Naive thymus-derived CD4-positive, alpha-beta T cell (primary cell): ENCODE data around the gene TULP1. TPM values are rescaled to one million over a fixed set of nuclear protein-coding genes. Genes with fewer than 3 reads are reported as not detected.

Experiments
- ATAC-seq: fragments of 150-1000 bp; cut with Tn5 transposase; 2 replicates; pipeline ENCODE4 v1.10.0; 2021; ENCODE audit warnings: mild to moderate bottlenecking, moderate library complexity
- CTCF ChIA-PET: fragments of 350-600 bp; sonication (Branson Sonifier 250); formaldehyde crosslinking; loops from one replicate; lab custom pipeline; 2021; ENCODE audit warnings: antibody characterized with exemption; lab: Charles Lee
- POLR2A ChIA-PET: fragments of 350-600 bp; sonication (Branson Sonifier 250); formaldehyde crosslinking; loops from one replicate; lab custom pipeline; 2021; ENCODE audit warnings: antibody characterized with exemption, inconsistent platforms; lab: Charles Lee
- DNase-seq, 9 donors: peaks; one replicate each; pipeline versions ENCODE4 v3.0.0 to v3.0.0-alpha.2; 2020 to 2022; ENCODE audit warnings: mixed read lengths in 1 of 9
- H3K27ac ChIP-seq: one replicate; pipeline ENCODE4 v1.7.0; 2013; ENCODE audit warnings: mild to moderate bottlenecking, low read depth, low read length, moderate library complexity
- H3K27me3 ChIP-seq, 2 donors: one replicate each; pipeline ENCODE4 v1.7.0; 2013; ENCODE audit warnings: low read length in 2 of 2, mild to moderate bottlenecking in 2 of 2, moderate library complexity in 2 of 2; ENCODE audit not compliant: control insufficient read depth in 2 of 2, insufficient read depth in 2 of 2
- H3K36me3 ChIP-seq, 3 experiments: 1 replicate in 2 of 3; 2 replicates in 1 of 3; pipeline ENCODE4 v1.7.0; 2013; ENCODE audit warnings: low read length in 3 of 3, mild to moderate bottlenecking in 3 of 3, moderate library complexity in 1 of 3; ENCODE audit not compliant: insufficient read depth in 3 of 3, control insufficient read depth in 2 of 3
- H3K4me1 ChIP-seq, 2 donors: one replicate each; pipeline ENCODE4 v1.7.0; 2013; ENCODE audit warnings: low read length in 2 of 2, mild to moderate bottlenecking in 2 of 2, moderate library complexity in 1 of 2; ENCODE audit not compliant: control insufficient read depth in 2 of 2, insufficient read depth in 2 of 2
- H3K4me3 ChIP-seq: 2 replicates; pipeline ENCODE4 v1.7.0; 2013; ENCODE audit warnings: mild to moderate bottlenecking, low read length
- H3K9me3 ChIP-seq, 3 experiments: 1 replicate in 2 of 3; 2 replicates in 1 of 3; pipeline ENCODE4 v1.7.0; 2013; ENCODE audit warnings: low read length in 3 of 3; ENCODE audit not compliant: control insufficient read depth in 2 of 3
- H3K27ac Mint-ChIP-seq, 9 donors: one replicate each; pipeline ENCODE4 v1.8.0; 2020 to 2022; ENCODE audit warnings: mixed read lengths in 9 of 9, mild to moderate bottlenecking in 8 of 9, moderate library complexity in 5 of 9, inconsistent platforms in 2 of 9
- H3K27me3 Mint-ChIP-seq, 5 donors: one replicate each; pipeline ENCODE4 v1.8.0; 2021 to 2022; ENCODE audit warnings: mixed read lengths in 5 of 5, mild to moderate bottlenecking in 1 of 5
- H3K36me3 Mint-ChIP-seq, 5 donors: one replicate each; pipeline ENCODE4 v1.8.0; 2020 to 2022; ENCODE audit warnings: mixed read lengths in 5 of 5, mild to moderate bottlenecking in 3 of 5, inconsistent platforms in 1 of 5
- H3K4me1 Mint-ChIP-seq, 7 donors: one replicate each; pipeline ENCODE4 v1.8.0; 2020 to 2022; ENCODE audit warnings: mixed read lengths in 7 of 7, mild to moderate bottlenecking in 3 of 7, inconsistent platforms in 1 of 7
- H3K4me3 Mint-ChIP-seq, 10 donors: one replicate each; pipeline ENCODE4 v1.8.0; 2020 to 2022; ENCODE audit warnings: mild to moderate bottlenecking in 10 of 10, mixed read lengths in 10 of 10, moderate library complexity in 6 of 10, inconsistent platforms in 2 of 10
- H3K9me3 Mint-ChIP-seq, 11 donors: one replicate each; pipeline ENCODE4 v1.8.0; 2020 to 2022; ENCODE audit warnings: mixed read lengths in 11 of 11, mild to moderate bottlenecking in 4 of 11, inconsistent platforms in 1 of 11, moderate library complexity in 1 of 11
- intact Hi-C, 2 donors: fragments of 100-400 bp; cut with micrococcal nuclease; formaldehyde crosslinking; loops; one replicate each; pipeline ENCODE4 v1.15.1; 2023
- polyA plus RNA-seq, 2 donors: library from polyadenylated mRNA; unstranded; fragments of 300-500 nt; fragmentation: Illumina TruSeq; gene quantifications; one replicate each; pipeline ENCODE4 v1.2.3, GENCODE V29; 2021
- total RNA-seq, 6 experiments: library from RNA in 5 of 6; stranded (reverse) in 5 of 6; gene quantifications; 1 replicate in 5 of 6; 2 replicates in 1 of 6; pipeline ENCODE4 v1.2.3 and lab custom pipeline; 2021 to 2026

TULP1 gene
- total and polyA plus RNA-seq, 7 experiments from 2014 or later, result not detected

GRCh38 chr6:35478259-35478658 is 34.4 kb downstream of the TULP1 start:
- intact Hi-C loops, result no loop called here
- Mint-ChIP-seq H3K36me3 (no peaks in the 10 kb centered on the region), H3K9me3 (no peaks in the 10 kb centered on the region), H3K4me3 (no peak overlapping the region), H3K4me1 (peaks cover 0 to 10% (median 0%) of the 10 kb centered on the region in 7 donors), H3K27me3 (peaks cover 0 to 2% (median 0%) of the 10 kb centered on the region in 5 donors), H3K27ac (no peak overlapping the region)
- POLR2A ChIA-PET, result interaction anchor here (1.5 kb wide), 1 partner anchor 10 kb away, joined by 7 read pairs; the partner anchor contains the start of gene RPL10A
- H3K36me3 ChIP-seq, result peaks cover under 1 to 2% (median under 1%) of the 10 kb centered on the region in 3 experiments
- CTCF ChIA-PET, result no interaction called here
- H3K27me3 ChIP-seq, result no peaks in the 10 kb centered on the region
- H3K27ac ChIP-seq, result no peak overlapping the region
- H3K4me3 ChIP-seq, result no peak overlapping the region
- ATAC-seq (no peak), DNase-seq (no peak)
- no peaks in the 10 kb centered on the region for H3K9me3 ChIP-seq
- no peaks in the 10 kb centered on the region for H3K4me1 ChIP-seq

- peaks cover 5 to 6% (median 6%) of the 10 kb centered on the region in 3 experiments for H3K36me3 ChIP-seq
- no peaks in the 10 kb centered on the region for H3K9me3 ChIP-seq
- H3K27ac Mint-ChIP-seq, result peak overlapping the region in 1 of 9 donors; percentile 36
- intact Hi-C loops, result no loop called here
- ChIA-PET CTCF (no interaction called here), POLR2A (interaction anchor here (0.6 to 1.5 kb wide), 4 partner anchors 10 to 150 kb away, joined by 3 to 7 read pairs (median 3); partner anchors contain the start of gene RPL10A)
- no peaks in the 10 kb centered on the region for H3K9me3 Mint-ChIP-seq
- H3K4me1 Mint-ChIP-seq, result peaks cover 0 to 15% (median 0%) of the 10 kb centered on the region in 7 donors
- no peak overlapping the region for H3K4me3 ChIP-seq
- H3K4me3 Mint-ChIP-seq, result no peak overlapping the region
- DNase-seq (no peak), ATAC-seq (no peak)
- no peaks in the 10 kb centered on the region for H3K27me3 ChIP-seq
- no peaks in the 10 kb centered on the region for H3K36me3 Mint-ChIP-seq
- H3K4me1 ChIP-seq, result no peaks in the 10 kb centered on the region
- peaks cover 0 to 2% (median 0%) of the 10 kb centered on the region in 5 donors for H3K27me3 Mint-ChIP-seq
- H3K27ac ChIP-seq, result no peak overlapping the region
Observed at GRCh38 chr6:35477551-35478179, 35.0 kb downstream of the TULP1 start.

- H3K4me1 Mint-ChIP-seq, result peaks cover 0 to 20% (median 5%) of the 10 kb centered on the region in 7 donors
- no peak overlapping the region for H3K27ac Mint-ChIP-seq
- Histone ChIP-seq H3K27ac (no peak overlapping the region), H3K36me3 (peaks cover 5 to 12% (median 12%) of the 10 kb centered on the region in 3 experiments), H3K4me3 (no peak overlapping the region), H3K4me1 (no peaks in the 10 kb centered on the region), H3K27me3 (no peaks in the 10 kb centered on the region), H3K9me3 (no peaks in the 10 kb centered on the region)
- ATAC-seq (no peak), DNase-seq (no peak)
- H3K27me3 Mint-ChIP-seq, result peaks cover 0 to 2% (median 0%) of the 10 kb centered on the region in 5 donors
- no peak overlapping the region for H3K4me3 Mint-ChIP-seq
- peaks cover 0 to 4% (median 0%) of the 10 kb centered on the region in 5 donors for H3K36me3 Mint-ChIP-seq
- intact Hi-C loops, result no loop called here
- CTCF ChIA-PET, result interaction anchor here (0.6 to 1.1 kb wide), 2 partner anchors 260 to 1610 kb away, joined by 3 read pairs; no protein-coding TSS in a partner anchor
- POLR2A ChIA-PET, result interaction anchor here (1.5 kb wide), 1 partner anchor 9 kb away, joined by 7 read pairs; the partner anchor contains the start of gene RPL10A
- H3K9me3 Mint-ChIP-seq, result no peaks in the 10 kb centered on the region
Observed at GRCh38 chr6:35477028-35477427, 35.7 kb downstream of the TULP1 start.

- ATAC-seq, result no peak
- POLR2A ChIA-PET, result interaction anchor here (0.9 kb wide), 1 partner anchor 131 kb away, joined by 3 read pairs; no protein-coding TSS in a partner anchor
- H3K36me3 Mint-ChIP-seq, result peaks cover 0 to 5% (median 0%) of the 10 kb centered on the region in 5 donors
- H3K4me1 Mint-ChIP-seq, result peaks cover 0 to 30% (median 10%) of the 10 kb centered on the region in 7 donors
- H3K36me3 ChIP-seq, result peaks cover 5 to 16% (median 16%) of the 10 kb centered on the region in 3 experiments
- no peak overlapping the region for H3K27ac Mint-ChIP-seq
- no peak overlapping the region for H3K4me3 Mint-ChIP-seq
- H3K27me3 Mint-ChIP-seq, result peaks cover 0 to 1% (median 0%) of the 10 kb centered on the region in 5 donors
- no peak overlapping the region for H3K4me3 ChIP-seq
- intact Hi-C loops, result no loop called here
- no peaks in the 10 kb centered on the region for H3K27me3 ChIP-seq
- H3K4me1 ChIP-seq, result peaks cover 0 to 9% of the 10 kb centered on the region in 2 donors
- no peaks in the 10 kb centered on the region for H3K9me3 ChIP-seq
- H3K27ac ChIP-seq, result no peak overlapping the region
- no peak for DNase-seq
- no peaks in the 10 kb centered on the region for H3K9me3 Mint-ChIP-seq
- CTCF ChIA-PET, result interaction anchor here (1.1 kb wide), 1 partner anchor 261 kb away, joined by 3 read pairs; no protein-coding TSS in a partner anchor
Observed at GRCh38 chr6:35476004-35476403, 36.7 kb downstream of the TULP1 start.

- Mint-ChIP-seq H3K36me3 (peaks cover 0 to 9% (median 3%) of the 10 kb centered on the region in 5 donors), H3K9me3 (no peaks in the 10 kb centered on the region), H3K4me1 (peaks cover 4 to 34% (median 14%) of the 10 kb centered on the region in 7 donors), H3K27ac (no peak overlapping the region), H3K4me3 (no peak overlapping the region), H3K27me3 (no peaks in the 10 kb centered on the region)
- ChIA-PET POLR2A (interaction anchor here (0.9 kb wide), 1 partner anchor 130 kb away, joined by 3 read pairs; no protein-coding TSS in a partner anchor), CTCF (no interaction called here)
- no peak for ATAC-seq
- H3K4me1 ChIP-seq, result peaks cover 0 to 13% of the 10 kb centered on the region in 2 donors
- H3K36me3 ChIP-seq, result peaks cover 5 to 20% (median 19%) of the 10 kb centered on the region in 3 experiments
- no peaks in the 10 kb centered on the region for H3K27me3 ChIP-seq
- intact Hi-C loops, result no loop called here
- no peak for DNase-seq
- no peak overlapping the region for H3K4me3 ChIP-seq
- H3K9me3 ChIP-seq, result no peaks in the 10 kb centered on the region
- H3K27ac ChIP-seq, result no peak overlapping the region
Observed at GRCh38 chr6:35475573-35475972, 37.1 kb downstream of the TULP1 start.

- peak overlapping the region in 1 of 9 donors; percentile 13 for H3K27ac Mint-ChIP-seq
- intact Hi-C loops, result no loop called here
- peak; percentile 4 for ATAC-seq
Observed at GRCh38 chr6:35474942-35475570, 37.6 kb downstream of the TULP1 start.

More at GRCh38 chr6:35474942-35475570, 37.6 kb downstream of the TULP1 start:
- Mint-ChIP-seq H3K4me3 (no peak overlapping the region), H3K36me3 (peaks cover under 1 to 14% (median 6%) of the 10 kb centered on the region in 5 donors), H3K9me3 (peaks cover 0 to under 1% (median 0%) of the 10 kb centered on the region in 11 donors), H3K27me3 (no peaks in the 10 kb centered on the region), H3K4me1 (peaks cover 9 to 39% (median 18%) of the 10 kb centered on the region in 7 donors)
- Histone ChIP-seq H3K27me3 (no peaks in the 10 kb centered on the region), H3K9me3 (no peaks in the 10 kb centered on the region), H3K27ac (no peak overlapping the region), H3K36me3 (peaks cover 5 to 26% (median 19%) of the 10 kb centered on the region in 3 experiments), H3K4me3 (no peak overlapping the region), H3K4me1 (peaks cover 0 to 18% of the 10 kb centered on the region in 2 donors)
- DNase-seq, result no peak
- ChIA-PET POLR2A (interaction anchor here (0.9 kb wide), 1 partner anchor 130 kb away, joined by 3 read pairs; no protein-coding TSS in a partner anchor), CTCF (no interaction called here)
